Islet of Langerhans (tissue), 1 donor: ENCODE data around the gene KCNK4.

Source experiments
- FAIRE-seq: peaks from one replicate; lab custom pipeline; 2011; peaks lifted over from hg19 to GRCh38; lab: Jason Lieb, UNC

Gene KCNK4

GRCh38 chr11:64331569-64332371, 40.7 kb downstream of the KCNK4 start:
- no peak for FAIRE-seq

- FAIRE-seq: no peak
Observed at GRCh38 chr11:64333556-64333955, 42.5 kb downstream of the KCNK4 start.

GRCh38 chr11:64334764-64335735, 43.9 kb downstream of the KCNK4 start:
- FAIRE-seq: no peak

GRCh38 chr11:64337538-64338249, 46.6 kb downstream of the KCNK4 start:
- FAIRE-seq: no peak

- no peak for FAIRE-seq
Observed at GRCh38 chr11:64338716-64339115, 47.6 kb downstream of the KCNK4 start.

GRCh38 chr11:64339286-64339685, 48.2 kb downstream of the KCNK4 start:
- no peak for FAIRE-seq

- FAIRE-seq: no peak
Observed at GRCh38 chr11:64339754-64340408, 48.8 kb downstream of the KCNK4 start, which contains the start of gene CCDC88B. TSS of gene CCDC88B (plus strand) at chr11:64340204. CDS start at chr11:64340267, 63 bp downstream.

- no peak for FAIRE-seq
Observed at GRCh38 chr11:64340671-64341335, 49.7 kb downstream of the KCNK4 start.

GRCh38 chr11:64341429-64341828, 50.3 kb downstream of the KCNK4 start:
- no peak for FAIRE-seq

GRCh38 chr11:64341851-64342791, 51.0 kb downstream of the KCNK4 start:
- no peak for FAIRE-seq

- FAIRE-seq: no peak
Observed at GRCh38 chr11:64342869-64343745, 52.0 kb downstream of the KCNK4 start.

GRCh38 chr11:64343767-64344559, 52.9 kb downstream of the KCNK4 start:
- FAIRE-seq: no peak

- FAIRE-seq: no peak
Observed at GRCh38 chr11:64344787-64345186, 53.7 kb downstream of the KCNK4 start.

GRCh38 chr11:64347193-64347867, 56.2 kb downstream of the KCNK4 start:
- FAIRE-seq: no peak

GRCh38 chr11:64348383-64349024, 57.4 kb downstream of the KCNK4 start:
- FAIRE-seq: no peak

GRCh38 chr11:64349025-64349387, 57.9 kb downstream of the KCNK4 start:
- no peak for FAIRE-seq

- FAIRE-seq: no peak
Observed at GRCh38 chr11:64349404-64349803, 58.3 kb downstream of the KCNK4 start.
